ENCODE data around the gene NQO2. TPM values are rescaled to one million over a fixed set of nuclear protein-coding genes. Genes with fewer than 3 reads are reported as not detected.

The NQO2 gene
- total and polyA plus RNA-seq, 7 donors: 42.8 to 201 (median 119) TPM

- Histone ChIP-seq H3K27ac (no peak overlapping the region), H3K9me3 (no peaks in the 10 kb centered on the region), H3K36me3 (ENCODE audit: insufficient read depth in 1 of 2, low read depth in 1 of 2) (no peaks in the 10 kb centered on the region), H3K4me1 (peaks cover 3% of the 10 kb centered on the region), H3K4me3 (no peak overlapping the region), H3K27me3 (ENCODE audit: insufficient read depth in 3 of 3, low read length in 2 of 3) (no peaks in the 10 kb centered on the region)
- no peak for DNase-seq
- no peak for TF ChIP-seq CTCF (IDR thresholded peaks at IDR 0.05)
- ATAC-seq: no peak
- 88 to 91% (median 90%) methylated on average over 5 of the region's 5 CpGs for WGBS, 3 donors
- intact Hi-C loops (cut with DNase I): no loop called here
Measured at GRCh38 chr6:2976060-2976459, 23.6 kb upstream of the NQO2 start.

- WGBS, 3 donors: 58 to 72% (median 70%) methylated on average over 7 of the region's 7 CpGs
- Histone ChIP-seq H3K4me1 (peaks cover 9% of the 10 kb centered on the region), H3K36me3 (ENCODE audit: insufficient read depth in 1 of 2, low read depth in 1 of 2) (no peaks in the 10 kb centered on the region), H3K4me3 (no peak overlapping the region), H3K9me3 (no peaks in the 10 kb centered on the region), H3K27ac (no peak overlapping the region), H3K27me3 (ENCODE audit: insufficient read depth in 3 of 3, low read length in 2 of 3) (no peaks in the 10 kb centered on the region)
- DNase-seq (no peak), ATAC-seq (no peak)
- intact Hi-C loops (cut with DNase I): no loop called here
- no peak for TF ChIP-seq CTCF (IDR thresholded peaks at IDR 0.05)
Measured at GRCh38 chr6:2976571-2977085, 23.1 kb upstream of the NQO2 start.

DNA sequence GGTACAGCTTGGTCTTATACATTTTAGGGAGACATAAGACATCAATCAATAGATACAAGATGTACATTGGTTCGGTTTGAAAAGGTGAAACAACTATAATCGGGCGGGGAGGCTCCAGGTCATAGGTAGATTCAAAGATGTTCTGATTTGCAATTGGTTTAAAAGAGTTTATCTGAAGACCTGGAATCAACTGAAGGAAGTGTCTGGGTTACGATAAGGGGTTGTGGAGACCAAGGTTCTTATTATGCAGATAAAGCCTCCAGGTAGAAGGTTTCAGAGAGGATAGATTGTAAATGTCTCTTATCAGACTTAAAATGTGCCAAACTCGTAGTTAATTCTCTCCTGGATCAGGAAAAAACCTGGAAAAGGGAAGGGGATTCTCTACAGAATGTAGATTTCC, 22.4 kb upstream of the NQO2 start:
- Histone ChIP-seq H3K27ac (no peak overlapping the region), H3K4me3 (no peak overlapping the region), H3K4me1 (peaks cover 14% of the 10 kb centered on the region), H3K9me3 (no peaks in the 10 kb centered on the region), H3K27me3 (ENCODE audit: insufficient read depth in 3 of 3, low read length in 2 of 3) (no peaks in the 10 kb centered on the region), H3K36me3 (ENCODE audit: insufficient read depth in 1 of 2, low read depth in 1 of 2) (no peaks in the 10 kb centered on the region)
- ATAC-seq (no peak), DNase-seq (no peak)
- TF ChIP-seq CTCF (IDR thresholded peaks at IDR 0.05): no peak
- intact Hi-C loops (cut with DNase I): no loop called here
- WGBS, 3 donors: 76 to 95% (median 95%) methylated on average over 5 of the region's 5 CpGs

- Histone ChIP-seq H3K4me1 (peaks cover 17% of the 10 kb centered on the region), H3K27me3 (ENCODE audit: insufficient read depth in 3 of 3, low read length in 2 of 3) (no peaks in the 10 kb centered on the region), H3K36me3 (ENCODE audit: insufficient read depth in 1 of 2, low read depth in 1 of 2) (no peaks in the 10 kb centered on the region), H3K9me3 (no peaks in the 10 kb centered on the region), H3K27ac (no peak overlapping the region), H3K4me3 (no peak overlapping the region)
- no peak for TF ChIP-seq CTCF (IDR thresholded peaks at IDR 0.05)
- no peak for DNase-seq
- 69 to 81% (median 71%) methylated on average over 3 of the region's 3 CpGs for WGBS, 3 donors
- ATAC-seq: no peak
- intact Hi-C loops (cut with DNase I): no loop called here
Measured at GRCh38 chr6:2977799-2978590, 21.7 kb upstream of the NQO2 start.
